Measurements from ENCODE around the gene STIM2.

STIM2 gene

GRCh38 chr4:26842911-26843310, 17.7 kb upstream of the STIM2 start:
- Histone ChIP-seq H3K4me1 (peaks cover 9% of the 10 kb centered on the region), H3K27me3 (no peaks in the 10 kb centered on the region), H3K36me3 (no peaks in the 10 kb centered on the region), H3K9me3 (no peaks in the 10 kb centered on the region), H3K4me3 (ENCODE audit: low read depth, low read length) (no peak overlapping the region)
- TF ChIP-seq CTCF (IDR thresholded peaks at IDR 0.05; ENCODE audit: low read depth, low read length) = no peak
- no peak for DNase-seq

DNA sequence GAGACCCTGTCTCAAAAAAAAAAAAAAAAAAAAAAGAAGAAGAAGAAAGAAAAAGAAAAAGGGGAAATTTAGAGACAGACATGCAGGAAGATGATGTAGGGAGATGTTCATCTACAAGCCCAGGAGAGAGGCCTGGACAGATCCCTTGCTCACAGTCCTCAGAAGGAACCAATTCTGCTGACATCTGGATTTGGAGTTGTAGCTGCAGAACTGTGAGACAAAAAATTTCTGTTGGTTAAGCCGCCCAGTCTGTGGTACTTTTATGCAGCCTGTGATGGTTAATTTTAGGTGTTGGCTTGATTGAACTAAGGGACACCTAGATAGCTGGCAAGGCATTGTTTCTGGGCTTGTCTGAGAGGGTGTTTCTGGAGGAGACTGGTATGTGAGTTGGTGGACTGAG, 10.1 kb upstream of the STIM2 start:
- no peaks in the 10 kb centered on the region for H3K27me3 ChIP-seq
- H3K36me3 ChIP-seq = no peaks in the 10 kb centered on the region

DNA sequence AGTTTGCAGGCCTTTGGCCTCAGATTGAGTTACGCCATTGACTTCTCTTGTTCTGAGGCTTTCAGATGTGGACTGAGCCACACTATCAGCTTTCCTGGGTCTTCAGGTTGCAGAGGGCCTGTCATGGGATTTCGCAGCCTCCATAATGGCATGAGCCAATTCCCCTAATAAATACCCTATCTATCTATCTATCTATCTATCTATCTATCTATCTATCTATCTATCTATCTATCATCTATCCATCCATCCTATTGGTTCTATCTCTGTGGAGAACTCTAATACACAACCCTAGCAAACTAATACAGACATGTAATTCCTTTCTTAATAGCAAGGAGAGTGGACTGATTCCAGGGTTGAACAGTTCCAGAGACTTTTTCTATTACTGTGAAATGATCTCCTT, 9.5 kb upstream of the STIM2 start:
- H3K9me3 ChIP-seq = no peaks in the 10 kb centered on the region
- H3K4me1 ChIP-seq = no peaks in the 10 kb centered on the region
- no peak overlapping the region for H3K4me3 ChIP-seq (ENCODE audit: low read depth, low read length)
- DNase-seq = no peak
- H3K27me3 ChIP-seq = no peaks in the 10 kb centered on the region
- no peaks in the 10 kb centered on the region for H3K36me3 ChIP-seq
- TF ChIP-seq CTCF (IDR thresholded peaks at IDR 0.05; ENCODE audit: low read depth, low read length) = no peak

More for the DNA sequence above, 10.1 kb upstream of the STIM2 start:
- Histone ChIP-seq H3K4me3 (ENCODE audit: low read depth, low read length) (no peak overlapping the region), H3K4me1 (no peaks in the 10 kb centered on the region), H3K9me3 (no peaks in the 10 kb centered on the region)
- no peak for DNase-seq
- no peak for TF ChIP-seq CTCF (IDR thresholded peaks at IDR 0.05; ENCODE audit: low read depth, low read length)

GRCh38 chr4:26854701-26855100, 5.9 kb upstream of the STIM2 start:
- Histone ChIP-seq H3K9me3 (no peaks in the 10 kb centered on the region), H3K27me3 (no peaks in the 10 kb centered on the region)

GRCh38 chr4:26856906-26857277, 3.7 kb upstream of the STIM2 start:
- TF ChIP-seq CTCF (IDR thresholded peaks at IDR 0.05; ENCODE audit: low read depth, low read length) = no peak
- H3K9me3 ChIP-seq = no peaks in the 10 kb centered on the region
- peak overlapping the region; percentile 92 for H3K4me3 ChIP-seq (ENCODE audit: low read depth, low read length)
- 0 out of 2 replicates have a peak, but pooled peaks cover 3% of the 10 kb centered on the region for H3K4me1 ChIP-seq
- no peak for DNase-seq
- 0 out of 2 replicates have a peak, but pooled peaks cover 4% of the 10 kb centered on the region for H3K36me3 ChIP-seq
- H3K27me3 ChIP-seq = no peaks in the 10 kb centered on the region

More at GRCh38 chr4:26854701-26855100, 5.9 kb upstream of the STIM2 start:
- no peak for DNase-seq
- no peak overlapping the region for H3K4me3 ChIP-seq (ENCODE audit: low read depth, low read length)
- 0 out of 2 replicates have a peak, but pooled peaks cover 3% of the 10 kb centered on the region for H3K4me1 ChIP-seq
- TF ChIP-seq CTCF (IDR thresholded peaks at IDR 0.05; ENCODE audit: low read depth, low read length) = no peak
- no peaks in the 10 kb centered on the region for H3K36me3 ChIP-seq

DNA sequence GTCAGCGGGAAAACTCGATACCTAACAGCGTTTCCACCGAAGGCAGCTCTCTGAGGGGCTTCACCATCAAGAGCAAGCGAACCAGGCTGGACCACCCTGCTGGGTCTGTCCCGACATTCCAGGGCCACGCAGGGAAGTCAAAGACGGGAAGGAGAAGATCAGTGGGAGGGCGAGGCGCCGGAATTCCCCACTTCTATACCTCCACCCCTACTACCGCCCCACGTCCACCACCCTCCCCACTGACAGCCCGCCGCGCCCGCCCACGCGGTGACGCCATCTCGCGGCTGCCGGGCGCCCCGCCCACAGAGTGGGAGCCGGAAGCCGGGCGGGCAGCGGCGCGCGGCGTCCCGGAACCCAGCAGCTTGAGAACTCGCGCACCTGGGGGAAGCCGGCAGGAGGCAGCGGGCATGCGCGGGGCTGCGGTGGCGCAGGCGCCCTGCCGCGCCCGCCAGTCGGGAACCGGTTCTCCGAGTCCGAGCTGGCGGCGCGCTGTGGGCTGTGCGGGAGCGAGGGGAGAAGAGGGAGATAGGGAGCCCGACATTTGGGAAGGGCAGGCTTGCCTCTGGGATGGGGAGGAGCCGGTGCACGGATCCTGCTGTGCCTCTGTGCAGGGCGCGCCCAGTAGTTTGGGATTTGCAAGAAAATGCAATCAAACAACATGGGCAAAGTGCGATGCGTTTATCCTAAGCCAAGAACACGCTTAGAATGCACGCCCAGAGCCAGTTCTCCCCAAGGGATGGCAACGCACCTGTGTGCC, 3.2 kb upstream of the STIM2 start:
- peak overlapping the region; percentile 92 for H3K4me3 ChIP-seq (ENCODE audit: low read depth, low read length)
- 0 out of 2 replicates have a peak, but pooled peaks cover 4% of the 10 kb centered on the region for H3K36me3 ChIP-seq
- no peaks in the 10 kb centered on the region for H3K27me3 ChIP-seq
- H3K9me3 ChIP-seq = no peaks in the 10 kb centered on the region
- H3K4me1 ChIP-seq = 0 out of 2 replicates have a peak, but pooled peaks cover 3% of the 10 kb centered on the region
- peak; percentile 84 for DNase-seq
- TF ChIP-seq CTCF (IDR thresholded peaks at IDR 0.05; ENCODE audit: low read depth, low read length) = no peak

All from BE2C (cell line).